ENCODE measurements around the gene KCNIP4. TPM values are rescaled to one million over a fixed set of nuclear protein-coding genes. Genes with fewer than 3 reads are reported as not detected.

Gene KCNIP4
- total RNA-seq, 4 donors from 2014 or later: 0.19 to 0.50 (median 0.34) TPM; not detected in 1

GRCh38 chr4:21695141-21695540 lies 253.4 kb downstream of the KCNIP4 start:
- whole genome bisulfite sequencing: 88% methylated on average over 4 of the region's 4 CpGs

GRCh38 chr4:21692241-21692640 lies 256.3 kb downstream of the KCNIP4 start:
- WGBS: 28% methylated on average over 1 of the region's 1 CpG
- H3K9me3 ChIP-seq: no peaks in the 10 kb centered on the region
- H3K4me1 ChIP-seq: no peaks in the 10 kb centered on the region
- no peak overlapping the region for H3K27ac ChIP-seq (replicated peaks in 1 of 4)
- intact Hi-C loops (cut with DNase I): no loop called here
- no peaks in the 10 kb centered on the region for H3K36me3 ChIP-seq
- TF ChIP-seq, protein P1, sequence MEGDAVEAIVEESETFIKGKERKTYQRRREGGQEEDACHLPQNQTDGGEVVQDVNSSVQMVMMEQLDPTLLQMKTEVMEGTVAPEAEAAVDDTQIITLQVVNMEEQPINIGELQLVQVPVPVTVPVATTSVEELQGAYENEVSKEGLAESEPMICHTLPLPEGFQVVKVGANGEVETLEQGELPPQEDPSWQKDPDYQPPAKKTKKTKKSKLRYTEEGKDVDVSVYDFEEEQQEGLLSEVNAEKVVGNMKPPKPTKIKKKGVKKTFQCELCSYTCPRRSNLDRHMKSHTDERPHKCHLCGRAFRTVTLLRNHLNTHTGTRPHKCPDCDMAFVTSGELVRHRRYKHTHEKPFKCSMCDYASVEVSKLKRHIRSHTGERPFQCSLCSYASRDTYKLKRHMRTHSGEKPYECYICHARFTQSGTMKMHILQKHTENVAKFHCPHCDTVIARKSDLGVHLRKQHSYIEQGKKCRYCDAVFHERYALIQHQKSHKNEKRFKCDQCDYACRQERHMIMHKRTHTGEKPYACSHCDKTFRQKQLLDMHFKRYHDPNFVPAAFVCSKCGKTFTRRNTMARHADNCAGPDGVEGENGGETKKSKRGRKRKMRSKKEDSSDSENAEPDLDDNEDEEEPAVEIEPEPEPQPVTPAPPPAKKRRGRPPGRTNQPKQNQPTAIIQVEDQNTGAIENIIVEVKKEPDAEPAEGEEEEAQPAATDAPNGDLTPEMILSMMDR (IDR thresholded peaks at IDR 0.05): no peak
- TF ChIP-seq EP300 (IDR thresholded peaks at IDR 0.05) (no peak), POLR2A (IDR thresholded peaks at IDR 0.05; ENCODE audit: low read depth) (no peak), POLR2AphosphoS5 (IDR thresholded peaks at IDR 0.05) (no peak)
- H3K4me3 ChIP-seq: no peak overlapping the region
- H3K27me3 ChIP-seq: no peaks in the 10 kb centered on the region
- DNase-seq (ENCODE audit: extremely low spot score): no peak

More at GRCh38 chr4:21695141-21695540, 253.4 kb downstream of the KCNIP4 start:
- TF ChIP-seq, protein P1 (IDR thresholded peaks at IDR 0.05): no peak
- TF ChIP-seq POLR2AphosphoS5 (IDR thresholded peaks at IDR 0.05) (no peak), EP300 (IDR thresholded peaks at IDR 0.05) (no peak), POLR2A (IDR thresholded peaks at IDR 0.05; ENCODE audit: low read depth) (no peak)
- H3K9me3 ChIP-seq: no peaks in the 10 kb centered on the region
- no peak overlapping the region for H3K4me3 ChIP-seq
- H3K27ac ChIP-seq (replicated peaks in 1 of 4): no peak overlapping the region
- H3K4me1 ChIP-seq: no peaks in the 10 kb centered on the region
- intact Hi-C loops (cut with DNase I): no loop called here
- no peaks in the 10 kb centered on the region for H3K36me3 ChIP-seq
- no peaks in the 10 kb centered on the region for H3K27me3 ChIP-seq
- no peak for DNase-seq (ENCODE audit: extremely low spot score)

DNA sequence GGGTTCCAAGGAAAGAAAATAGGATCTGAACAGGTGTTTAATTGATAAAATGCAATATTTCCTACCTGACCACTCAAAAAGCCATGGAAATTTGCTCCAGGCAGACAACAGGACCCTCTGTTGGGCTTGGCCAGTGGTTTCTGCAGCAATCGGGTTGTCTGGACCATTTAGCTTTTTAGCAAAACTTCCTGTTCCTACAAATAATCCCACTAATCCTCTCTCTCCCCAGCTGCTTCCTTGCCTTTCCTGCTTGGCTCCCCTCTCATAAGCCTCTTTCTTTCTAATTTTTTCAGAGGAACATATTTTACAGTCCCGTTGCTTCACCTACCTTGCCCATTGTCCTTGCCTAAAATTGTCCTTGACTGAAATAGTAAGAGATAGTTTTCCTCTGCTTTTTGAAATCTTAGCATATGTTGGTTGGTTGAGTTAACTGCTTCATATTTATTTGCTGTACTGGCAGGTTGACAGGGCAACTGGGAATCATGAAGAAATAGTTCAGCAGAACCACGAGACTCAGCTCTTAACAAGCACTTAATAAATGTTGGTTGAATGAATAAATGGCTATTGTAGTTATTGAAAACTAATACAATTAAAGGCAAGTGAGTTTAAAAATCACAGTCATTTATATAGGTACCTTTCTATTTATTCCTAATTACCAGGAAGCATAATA lies 259.8 kb downstream of the KCNIP4 start:
- DNase-seq (ENCODE audit: extremely low spot score): no peak
- Histone ChIP-seq H3K9me3 (no peaks in the 10 kb centered on the region), H3K4me1 (no peaks in the 10 kb centered on the region), H3K27me3 (no peaks in the 10 kb centered on the region), H3K36me3 (no peaks in the 10 kb centered on the region), H3K27ac (replicated peaks in 1 of 4) (no peak overlapping the region), H3K4me3 (no peak overlapping the region)
- WGBS: 50% methylated on average over 3 of the region's 3 CpGs
- intact Hi-C loops (cut with DNase I): no loop called here
- no peak for TF ChIP-seq POLR2AphosphoS5 (IDR thresholded peaks at IDR 0.05)
- TF ChIP-seq, protein P1 (IDR thresholded peaks at IDR 0.05): no peak
- no peak for TF ChIP-seq EP300 (IDR thresholded peaks at IDR 0.05)
- TF ChIP-seq POLR2A (IDR thresholded peaks at IDR 0.05; ENCODE audit: low read depth): no peak

DNA sequence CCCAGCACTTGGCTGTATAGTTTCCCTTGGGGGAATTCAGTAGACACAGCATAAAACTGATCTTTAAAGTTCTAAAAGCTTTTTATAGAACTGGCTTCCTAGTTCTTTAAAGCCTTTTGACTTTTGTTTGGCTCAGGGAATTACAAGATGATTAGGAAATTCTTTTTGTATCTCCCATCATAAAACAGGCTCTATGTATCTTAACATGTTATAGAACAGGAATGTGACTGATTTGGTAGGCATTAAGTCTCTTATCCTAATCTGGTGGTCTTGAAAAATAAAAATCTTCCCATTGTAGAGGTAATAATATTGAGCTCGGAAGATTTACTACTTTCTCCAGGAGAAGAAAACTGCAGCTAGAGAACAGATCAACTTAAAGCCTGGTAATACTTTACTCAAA lies 262.7 kb downstream of the KCNIP4 start:
- TF ChIP-seq, protein P1 (IDR thresholded peaks at IDR 0.05): no peak
- TF ChIP-seq POLR2A (IDR thresholded peaks at IDR 0.05; ENCODE audit: low read depth) (no peak), EP300 (IDR thresholded peaks at IDR 0.05) (no peak), POLR2AphosphoS5 (IDR thresholded peaks at IDR 0.05) (no peak)
- 93% methylated on average over 1 of the region's 1 CpG for WGBS
- no peaks in the 10 kb centered on the region for H3K36me3 ChIP-seq
- no peak for DNase-seq (ENCODE audit: extremely low spot score)
- no peaks in the 10 kb centered on the region for H3K4me1 ChIP-seq
- H3K4me3 ChIP-seq: no peak overlapping the region
- H3K27ac ChIP-seq (replicated peaks in 1 of 4): no peak overlapping the region
- no peaks in the 10 kb centered on the region for H3K9me3 ChIP-seq
- H3K27me3 ChIP-seq: no peaks in the 10 kb centered on the region
- intact Hi-C loops (cut with DNase I): no loop called here

Data from esophagus muscularis mucosa (tissue), 4 donors.